Mesenchymal stem cell (in vitro differentiated cells and primary cell): ENCODE results near the gene ZNF618.

ENCODE experiments used
- DNase-seq: peaks from one replicate; pipeline ENCODE4 v3.0.0-alpha.2; 2013
- H2AFZ ChIP-seq: one replicate; pipeline ENCODE4 v1.6.1; 2013; ENCODE audit warnings: low read depth, mild to moderate bottlenecking, control low read depth, inconsistent platforms, low read length, moderate library complexity
- H2AK5ac ChIP-seq: 2 replicates; pipeline ENCODE4 v1.6.1; 2013; ENCODE audit warnings: low read length, moderate library complexity, mild to moderate bottlenecking, inconsistent platforms; ENCODE audit not compliant: severe bottlenecking
- H2BK120ac ChIP-seq: one replicate; pipeline ENCODE4 v1.6.1; 2013; ENCODE audit warnings: low read depth, mild to moderate bottlenecking, inconsistent platforms, low read length, moderate library complexity
- H2BK12ac ChIP-seq, 2 experiments: one replicate each; pipeline ENCODE4 v1.6.1; 2013; ENCODE audit warnings: inconsistent platforms in 2 of 2, low read length in 2 of 2, mild to moderate bottlenecking in 2 of 2, moderate library complexity in 2 of 2, control low read depth in 1 of 2
- H2BK15ac ChIP-seq: one replicate; pipeline ENCODE4 v1.6.1; 2013; ENCODE audit warnings: mild to moderate bottlenecking, low read depth, inconsistent platforms; ENCODE audit not compliant: poor library complexity, severe bottlenecking
- H2BK5ac ChIP-seq: 2 replicates; pipeline ENCODE4 v1.6.1; 2013; ENCODE audit warnings: low read depth, mild to moderate bottlenecking, low read length, control low read depth, inconsistent platforms; ENCODE audit not compliant: poor library complexity, severe bottlenecking
- H3K14ac ChIP-seq, 2 experiments: one replicate each; pipeline ENCODE4 v1.6.1; 2013; ENCODE audit warnings: inconsistent platforms in 2 of 2, low read length in 2 of 2, control low read depth in 1 of 2, mild to moderate bottlenecking in 1 of 2, moderate library complexity in 1 of 2
- H3K18ac ChIP-seq, 2 experiments: one replicate each; pipeline ENCODE4 v1.6.1; 2013; ENCODE audit warnings: inconsistent platforms in 2 of 2, low read length in 2 of 2, control low read depth in 1 of 2, low read depth in 1 of 2, mild to moderate bottlenecking in 1 of 2
- H3K23ac ChIP-seq, 2 experiments: one replicate each; pipeline ENCODE4 v1.6.1; 2013; ENCODE audit warnings: inconsistent platforms in 2 of 2, low read length in 2 of 2, mild to moderate bottlenecking in 2 of 2, moderate library complexity in 2 of 2, control low read depth in 1 of 2
- H3K27ac ChIP-seq: 2 replicates; pipeline ENCODE4 v1.5.1; 2013; ENCODE audit warnings: mild to moderate bottlenecking, moderate library complexity, low read length, control low read depth, inconsistent platforms; ENCODE audit not compliant: poor library complexity, severe bottlenecking
- H3K27me3 ChIP-seq, 2 experiments: 2 replicates each; pipeline versions ENCODE4 v1.6.1 to v1.7.0; 2013; ENCODE audit warnings: low read length in 2 of 2, mild to moderate bottlenecking in 2 of 2, moderate library complexity in 2 of 2, control low read depth in 1 of 2, inconsistent platforms in 1 of 2; ENCODE audit not compliant: control insufficient read depth in 1 of 2, insufficient read depth in 1 of 2
- H3K36me3 ChIP-seq, 2 experiments: 2 replicates each; pipeline versions ENCODE4 v1.6.1 to v1.7.0; 2013; ENCODE audit warnings: low read length in 2 of 2, control low read depth in 1 of 2, inconsistent platforms in 1 of 2, low read depth in 1 of 2, mild to moderate bottlenecking in 1 of 2; ENCODE audit not compliant: insufficient read depth in 2 of 2, control insufficient read depth in 1 of 2
- H3K4ac ChIP-seq, 2 experiments: one replicate each; pipeline ENCODE4 v1.6.1; 2013; ENCODE audit warnings: inconsistent platforms in 2 of 2, low read length in 2 of 2, mild to moderate bottlenecking in 2 of 2, moderate library complexity in 2 of 2, control low read depth in 1 of 2, low read depth in 1 of 2
- H3K4me1 ChIP-seq: 2 replicates; pipeline ENCODE4 v1.6.1; 2013; ENCODE audit warnings: low read depth, low read length, control low read depth; ENCODE audit not compliant: control insufficient read depth, insufficient read depth
- H3K4me2 ChIP-seq: 2 replicates; pipeline ENCODE4 v1.6.1; 2013; ENCODE audit warnings: low read length, mild to moderate bottlenecking, inconsistent platforms; ENCODE audit not compliant: poor library complexity, severe bottlenecking
- H3K4me3 ChIP-seq, 2 experiments: 2 replicates each; pipeline versions ENCODE4 v1.5.1 to v1.7.0; 2013; ENCODE audit warnings: low read length in 2 of 2, mild to moderate bottlenecking in 2 of 2, control low read depth in 1 of 2, low read depth in 1 of 2; ENCODE audit not compliant: insufficient read depth in 1 of 2
- H3K79me1 ChIP-seq: replicated peaks from 2 replicates; pipeline ENCODE4 v1.6.1; 2013; ENCODE audit warnings: mild to moderate bottlenecking, control low read depth, low read length, inconsistent platforms; ENCODE audit not compliant: poor library complexity, severe bottlenecking
- H3K9ac ChIP-seq: 2 replicates; pipeline ENCODE4 v1.7.0; 2013; ENCODE audit warnings: mild to moderate bottlenecking, low read length, moderate library complexity
- H3K9me3 ChIP-seq: 2 replicates; pipeline ENCODE4 v1.7.0; 2013; ENCODE audit warnings: mild to moderate bottlenecking, low read length; ENCODE audit not compliant: control insufficient read depth
- H4K8ac ChIP-seq: one replicate; pipeline ENCODE4 v1.6.1; 2013; ENCODE audit warnings: inconsistent platforms, mild to moderate bottlenecking, low read length, moderate library complexity
- H4K91ac ChIP-seq: one replicate; pipeline ENCODE4 v1.6.1; 2013; ENCODE audit warnings: mild to moderate bottlenecking, low read length, inconsistent platforms
- WGBS: methylation state at CpG from one replicate; pipeline ENCODE4 v1.1.7; 2013; ENCODE audit warnings: mixed read lengths; 5-methylcytosine and 5-hydroxymethylcytosine counted together

Gene ZNF618

GRCh38 chr9:113907282-113907681 is 31.2 kb downstream of the ZNF618 start:
- Histone ChIP-seq H2AFZ (no peak overlapping the region), H3K9ac (no peak overlapping the region), H3K18ac (no peak overlapping the region), H2BK5ac (no peak overlapping the region), H3K23ac (no peak overlapping the region), H3K79me1 (peaks cover 36% of the 10 kb centered on the region), H3K4me1 (peaks cover 20% of the 10 kb centered on the region), H3K4me2 (no peak overlapping the region), H2BK12ac (no peak overlapping the region), H2AK5ac (no peak overlapping the region), H2BK120ac (no peak overlapping the region), H4K91ac (no peak overlapping the region), H3K9me3 (peaks cover 8% of the 10 kb centered on the region), H3K27ac (no peak overlapping the region), H3K4ac (no peak overlapping the region), H3K27me3 (no peaks in the 10 kb centered on the region), H3K14ac (no peak overlapping the region), H4K8ac (no peak overlapping the region), H3K36me3 (peaks cover 2 to 4% of the 10 kb centered on the region in 2 experiments), H3K4me3 (no peak overlapping the region), H2BK15ac (no peak overlapping the region)
- WGBS, result 96% methylated on average over 5 of the region's 5 CpGs
- DNase-seq, result no peak

GRCh38 chr9:113909421-113909820 is 33.3 kb downstream of the ZNF618 start:
- no peak overlapping the region for H3K4ac ChIP-seq
- no peak overlapping the region for H4K91ac ChIP-seq
- peaks cover 53% of the 10 kb centered on the region for H3K79me1 ChIP-seq
- H3K36me3 ChIP-seq, result peaks cover 0 to 9% of the 10 kb centered on the region in 2 experiments
- no peak overlapping the region for H2AK5ac ChIP-seq
- no peak for DNase-seq
- H3K9me3 ChIP-seq, result no peaks in the 10 kb centered on the region
- H3K4me2 ChIP-seq, result no peak overlapping the region
- no peak overlapping the region for H2BK5ac ChIP-seq
- peak overlapping the region; percentile 39 for H4K8ac ChIP-seq
- 96% methylated on average over 9 of the region's 9 CpGs for WGBS
- H3K23ac ChIP-seq, result no peak overlapping the region
- no peak overlapping the region for H2BK120ac ChIP-seq
- no peak overlapping the region for H3K27ac ChIP-seq
- no peak overlapping the region for H3K4me3 ChIP-seq
- no peak overlapping the region for H3K18ac ChIP-seq
- H3K27me3 ChIP-seq, result no peaks in the 10 kb centered on the region
- no peak overlapping the region for H2BK15ac ChIP-seq
- H3K4me1 ChIP-seq, result peaks cover 20% of the 10 kb centered on the region
- no peak overlapping the region for H3K9ac ChIP-seq
- no peak overlapping the region for H2BK12ac ChIP-seq
- no peak overlapping the region for H2AFZ ChIP-seq
- H3K14ac ChIP-seq, result no peak overlapping the region

- H2BK15ac ChIP-seq, result no peak overlapping the region
- H3K4me3 ChIP-seq, result no peak overlapping the region
- no peak overlapping the region for H3K23ac ChIP-seq
- H2BK120ac ChIP-seq, result no peak overlapping the region
- no peak overlapping the region for H2AK5ac ChIP-seq
- no peak overlapping the region for H3K14ac ChIP-seq
- peaks cover 20% of the 10 kb centered on the region for H3K4me1 ChIP-seq
- 97% methylated on average over 11 of the region's 11 CpGs for WGBS
- peaks cover 51% of the 10 kb centered on the region for H3K79me1 ChIP-seq
- no peak overlapping the region for H2BK5ac ChIP-seq
- no peak overlapping the region for H4K91ac ChIP-seq
- H2AFZ ChIP-seq, result no peak overlapping the region
- H3K27ac ChIP-seq, result no peak overlapping the region
- H2BK12ac ChIP-seq, result no peak overlapping the region
- H3K4me2 ChIP-seq, result no peak overlapping the region
- no peak overlapping the region for H3K9ac ChIP-seq
- H3K4ac ChIP-seq, result no peak overlapping the region
- DNase-seq, result no peak
- H3K18ac ChIP-seq, result no peak overlapping the region
- no peaks in the 10 kb centered on the region for H3K9me3 ChIP-seq
- H3K27me3 ChIP-seq, result no peaks in the 10 kb centered on the region
- no peak overlapping the region for H4K8ac ChIP-seq
- peaks cover 0 to 9% of the 10 kb centered on the region in 2 experiments for H3K36me3 ChIP-seq
Measured at GRCh38 chr9:113910036-113910639, 34.0 kb downstream of the ZNF618 start.

- H3K4me2 ChIP-seq, result no peak overlapping the region
- H2BK5ac ChIP-seq, result no peak overlapping the region
- no peak overlapping the region for H2BK120ac ChIP-seq
- H3K9ac ChIP-seq, result peak overlapping the region; percentile 14
- H2BK15ac ChIP-seq, result no peak overlapping the region
- peaks cover 11 to 13% of the 10 kb centered on the region in 2 experiments for H3K36me3 ChIP-seq
- peak overlapping the region; percentile 12 for H4K8ac ChIP-seq
- H3K79me1 ChIP-seq, result peaks cover 62% of the 10 kb centered on the region
- no peaks in the 10 kb centered on the region for H3K9me3 ChIP-seq
- peak overlapping the region in 1 of 2 experiments; percentile 49 for H2BK12ac ChIP-seq
- no peaks in the 10 kb centered on the region for H3K27me3 ChIP-seq
- H2AK5ac ChIP-seq, result no peak overlapping the region
- H3K4me1 ChIP-seq, result peaks cover 15% of the 10 kb centered on the region
- no peak overlapping the region for H4K91ac ChIP-seq
- no peak for DNase-seq
- WGBS, result 82% methylated on average over 6 of the region's 6 CpGs
- H3K18ac ChIP-seq, result peak overlapping the region in 1 of 2 experiments; percentile 18
- no peak overlapping the region for H3K23ac ChIP-seq
- H3K27ac ChIP-seq, result no peak overlapping the region
- H3K4ac ChIP-seq, result no peak overlapping the region
- H2AFZ ChIP-seq, result no peak overlapping the region
- H3K4me3 ChIP-seq, result no peak overlapping the region
- H3K14ac ChIP-seq, result no peak overlapping the region
Measured at GRCh38 chr9:113911850-113912557, 35.9 kb downstream of the ZNF618 start.
